H9 (cell line): ENCODE results near the gene IGFBP7. TPM values are rescaled to one million over a fixed set of nuclear protein-coding genes. Genes with fewer than 3 reads are reported as not detected.

Experiments used
- DNase-seq: peaks from one replicate; pipeline ENCODE4 v3.0.0-alpha.2; 2017
- H2AFZ ChIP-seq: one replicate; pipeline ENCODE4 v1.6.1; 2013; ENCODE audit warnings: mild to moderate bottlenecking, low read length, control low read depth, moderate library complexity
- H2AK5ac ChIP-seq: 2 replicates; pipeline ENCODE4 v1.6.1; 2013; ENCODE audit warnings: low read length, control low read depth, mixed read lengths; ENCODE audit not compliant: insufficient read length
- H2BK120ac ChIP-seq: one replicate; pipeline ENCODE4 v1.6.1; 2013; ENCODE audit warnings: low read depth, mild to moderate bottlenecking, low read length, control low read depth, inconsistent platforms; ENCODE audit not compliant: poor library complexity, severe bottlenecking
- H2BK12ac ChIP-seq: 2 replicates; pipeline ENCODE4 v1.6.1; 2013; ENCODE audit warnings: low read length, control low read depth, mixed read lengths, low read depth; ENCODE audit not compliant: insufficient read length
- H2BK15ac ChIP-seq: 2 replicates; pipeline ENCODE4 v1.6.1; 2013; ENCODE audit warnings: low read depth, low read length, control low read depth
- H2BK20ac ChIP-seq: one replicate; pipeline ENCODE4 v1.6.1; 2013; ENCODE audit warnings: low read depth, mild to moderate bottlenecking, low read length, control low read depth, inconsistent platforms; ENCODE audit not compliant: poor library complexity, severe bottlenecking
- H2BK5ac ChIP-seq: 2 replicates; pipeline ENCODE4 v1.6.1; 2013; ENCODE audit warnings: low read length, control low read depth, mixed read lengths; ENCODE audit not compliant: insufficient read length
- H3K14ac ChIP-seq: 2 replicates; pipeline ENCODE4 v1.6.1; 2013; ENCODE audit warnings: low read length, control low read depth; ENCODE audit not compliant: insufficient read depth
- H3K18ac ChIP-seq: 2 replicates; pipeline ENCODE4 v1.6.1; 2013; ENCODE audit warnings: low read depth, mild to moderate bottlenecking, mixed read lengths, low read length, control low read depth; ENCODE audit not compliant: insufficient read length
- H3K23ac ChIP-seq: 2 replicates; pipeline ENCODE4 v1.6.1; 2013; ENCODE audit warnings: low read length, control low read depth, mixed read lengths, low read depth; ENCODE audit not compliant: insufficient read length
- H3K23me2 ChIP-seq: 2 replicates; pipeline ENCODE4 v1.6.1; 2013; ENCODE audit warnings: low read depth, mild to moderate bottlenecking, mixed read lengths, low read length, control low read depth; ENCODE audit not compliant: insufficient read length, poor library complexity, severe bottlenecking
- H3K27ac ChIP-seq: 2 replicates; pipeline ENCODE4 v1.5.1; 2013; ENCODE audit warnings: low read length, control low read depth, mixed read lengths, low read depth; ENCODE audit not compliant: insufficient read length
- H3K27me3 ChIP-seq: 2 replicates; pipeline ENCODE4 v1.6.1; 2013; ENCODE audit warnings: low read length, control low read depth, inconsistent platforms; ENCODE audit not compliant: insufficient read depth
- H3K4ac ChIP-seq: 2 replicates; pipeline ENCODE4 v1.6.1; 2013; ENCODE audit warnings: low read depth, mild to moderate bottlenecking, control low read depth, inconsistent platforms, low read length, moderate library complexity
- H3K4me1 ChIP-seq: 2 replicates; pipeline ENCODE4 v1.6.1; 2013; ENCODE audit warnings: low read length, control low read depth, inconsistent platforms; ENCODE audit not compliant: insufficient read depth
- H3K4me2 ChIP-seq: 2 replicates; pipeline ENCODE4 v1.6.1; 2013; ENCODE audit warnings: low read length, control low read depth, mixed read lengths; ENCODE audit not compliant: insufficient read length, insufficient read depth
- H3K56ac ChIP-seq: 2 replicates; pipeline ENCODE4 v1.6.1; 2013; ENCODE audit warnings: low read depth, mild to moderate bottlenecking, mixed read lengths, low read length, control low read depth; ENCODE audit not compliant: insufficient read length
- H3K79me1 ChIP-seq: 2 replicates; pipeline ENCODE4 v1.6.1; 2013; ENCODE audit warnings: low read depth, mild to moderate bottlenecking, moderate library complexity, low read length, control low read depth, inconsistent platforms; ENCODE audit not compliant: insufficient read depth, poor library complexity, severe bottlenecking
- H3K79me2 ChIP-seq: 2 replicates; pipeline ENCODE4 v1.6.1; 2013; ENCODE audit warnings: low read length, control low read depth, inconsistent platforms; ENCODE audit not compliant: insufficient read depth
- H3K9ac ChIP-seq: 2 replicates; pipeline ENCODE4 v1.6.1; 2013; ENCODE audit warnings: low read length, control low read depth, mixed read lengths; ENCODE audit not compliant: insufficient read length; ENCODE audit errors: extremely low read depth
- H3K9me3 ChIP-seq: one replicate; pipeline ENCODE4 v1.6.1; 2013; ENCODE audit warnings: low read depth, low read length, inconsistent platforms; ENCODE audit not compliant: control insufficient read depth
- H3T11ph ChIP-seq: one replicate; pipeline ENCODE4 v1.6.1; 2013; ENCODE audit warnings: mild to moderate bottlenecking, low read length, control low read depth, inconsistent platforms
- H4K20me1 ChIP-seq: one replicate; pipeline ENCODE4 v1.6.1; 2013; ENCODE audit not compliant: control insufficient read depth, insufficient read length, insufficient read depth
- H4K5ac ChIP-seq: 2 replicates; pipeline ENCODE4 v1.6.1; 2013; ENCODE audit warnings: low read depth, mild to moderate bottlenecking, mixed read lengths, low read length, control low read depth; ENCODE audit not compliant: insufficient read length
- H4K8ac ChIP-seq: replicated peaks from 2 replicates; pipeline ENCODE4 v1.6.1; 2013; ENCODE audit warnings: low read length, control low read depth, mixed read lengths, low read depth; ENCODE audit not compliant: insufficient read length
- H4K91ac ChIP-seq: 2 replicates; pipeline ENCODE4 v1.6.1; 2013; ENCODE audit warnings: low read depth, mild to moderate bottlenecking, moderate library complexity, mixed read lengths, low read length, control low read depth; ENCODE audit not compliant: insufficient read length
- H3K27ac Mint-ChIP-seq, 3 experiments: 2 replicates in 2 of 3; 3 replicates in 1 of 3; pipeline ENCODE4 v1.8.0; 2020 to 2021; ENCODE audit warnings: mixed read lengths in 3 of 3, mild to moderate bottlenecking in 1 of 3, moderate library complexity in 1 of 3
- H3K27me3 Mint-ChIP-seq: 2 replicates; pipeline ENCODE4 v1.8.0; 2021; ENCODE audit warnings: low read depth, mild to moderate bottlenecking, moderate library complexity, mixed read lengths
- H3K36me3 Mint-ChIP-seq, 3 experiments: 2 replicates in 2 of 3; 3 replicates in 1 of 3; pipeline ENCODE4 v1.8.0; 2020 to 2021; ENCODE audit warnings: low read depth in 3 of 3, mixed read lengths in 3 of 3; ENCODE audit not compliant: insufficient read depth in 1 of 3
- H3K4me1 Mint-ChIP-seq, 2 experiments: 2 replicates each; pipeline ENCODE4 v1.8.0; 2020; ENCODE audit warnings: mixed read lengths in 2 of 2
- H3K4me3 Mint-ChIP-seq, 2 experiments: 2 replicates in 1 of 2; 3 replicates in 1 of 2; pipeline ENCODE4 v1.8.0; 2020 to 2021; ENCODE audit warnings: mild to moderate bottlenecking in 2 of 2, mixed read lengths in 2 of 2, moderate library complexity in 1 of 2
- H3K9me3 Mint-ChIP-seq, 2 experiments: 2 replicates in 1 of 2; 3 replicates in 1 of 2; pipeline ENCODE4 v1.8.0; 2020; ENCODE audit warnings: mild to moderate bottlenecking in 2 of 2, mixed read lengths in 2 of 2, moderate library complexity in 1 of 2
- WGBS: extraction: QIAGEN DNeasy Blood & Tissue Kit; methylation state at CpG from one replicate; pipeline ENCODE4 v1.1.7; 2013; ENCODE audit warnings: missing lambda C conversion rate, low lambda C conversion rate, mixed read lengths; ENCODE audit not compliant: insufficient read length; ENCODE audit errors: extremely low coverage; 5-methylcytosine and 5-hydroxymethylcytosine counted together
- total RNA-seq: library from RNA; stranded (reverse); gene quantifications from 2 replicates; pipeline ENCODE4 v1.2.1, GENCODE V29; 2021
- TF ChIP-seq, protein P1 (sequence below): fragments of 200-600 bp; sonication (generic); conservative IDR thresholded peaks from 3 replicates; pipeline ENCODE4 v1.8.0; 2021; ENCODE audit warnings: antibody characterized with exemption, mild to moderate bottlenecking

Gene IGFBP7
- total RNA-seq, 1 experiment from 2014 or later = 0.37 TPM

DNA sequence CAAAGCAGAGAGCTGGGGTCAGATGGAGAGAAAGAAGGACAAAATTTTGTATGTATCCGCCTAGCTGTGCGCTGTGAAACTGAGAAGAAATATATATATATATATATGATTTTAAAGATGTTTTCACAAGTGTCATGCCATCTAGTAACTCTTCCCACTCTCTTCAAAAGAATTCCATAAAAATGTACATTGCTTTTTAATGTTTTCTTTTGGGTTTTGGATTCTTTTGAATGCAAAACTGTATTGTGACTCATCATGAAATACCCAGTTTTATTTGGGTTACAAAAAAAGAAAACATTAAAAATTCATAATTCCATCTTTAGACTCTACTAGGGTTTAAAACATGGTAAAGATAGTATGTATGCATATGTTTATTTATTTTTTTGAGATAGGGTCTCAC lies 34.3 kb upstream of the IGFBP7 start:
- Histone ChIP-seq H2AK5ac (no peak overlapping the region), H3K27me3 (no peaks in the 10 kb centered on the region), H3K9me3 (no peaks in the 10 kb centered on the region), H4K20me1 (no peaks in the 10 kb centered on the region), H3K23me2 (no peaks in the 10 kb centered on the region), H2BK120ac (no peak overlapping the region), H3K56ac (no peak overlapping the region), H2BK15ac (no peak overlapping the region), H3T11ph (no peak overlapping the region), H3K4me1 (no peaks in the 10 kb centered on the region; the same call in 1 of the 2 replicates), H2AFZ (no peak overlapping the region), H3K9ac (no peak overlapping the region), H3K18ac (no peak overlapping the region), H4K8ac (no peak overlapping the region), H3K27ac (no peak overlapping the region), H4K91ac (no peak overlapping the region), H3K14ac (no peak overlapping the region), H2BK20ac (no peak overlapping the region), H2BK12ac (no peak overlapping the region), H3K4me2 (no peak overlapping the region), H3K79me1 (no peaks in the 10 kb centered on the region), H2BK5ac (no peak overlapping the region), H3K79me2 (no peaks in the 10 kb centered on the region), H3K4ac (no peak overlapping the region), H4K5ac (no peak overlapping the region), H3K23ac (no peak overlapping the region)
- Mint-ChIP-seq H3K4me3 (no peak overlapping the region), H3K9me3 (no peaks in the 10 kb centered on the region; a peak in 1 of 5 replicates), H3K4me1 (no peaks in the 10 kb centered on the region), H3K36me3 (no peaks in the 10 kb centered on the region; a peak in 1 of 7 replicates), H3K27ac (no peak overlapping the region), H3K27me3 (peaks cover 39% of the 10 kb centered on the region)
- no peak for DNase-seq
- TF ChIP-seq, protein P1, sequence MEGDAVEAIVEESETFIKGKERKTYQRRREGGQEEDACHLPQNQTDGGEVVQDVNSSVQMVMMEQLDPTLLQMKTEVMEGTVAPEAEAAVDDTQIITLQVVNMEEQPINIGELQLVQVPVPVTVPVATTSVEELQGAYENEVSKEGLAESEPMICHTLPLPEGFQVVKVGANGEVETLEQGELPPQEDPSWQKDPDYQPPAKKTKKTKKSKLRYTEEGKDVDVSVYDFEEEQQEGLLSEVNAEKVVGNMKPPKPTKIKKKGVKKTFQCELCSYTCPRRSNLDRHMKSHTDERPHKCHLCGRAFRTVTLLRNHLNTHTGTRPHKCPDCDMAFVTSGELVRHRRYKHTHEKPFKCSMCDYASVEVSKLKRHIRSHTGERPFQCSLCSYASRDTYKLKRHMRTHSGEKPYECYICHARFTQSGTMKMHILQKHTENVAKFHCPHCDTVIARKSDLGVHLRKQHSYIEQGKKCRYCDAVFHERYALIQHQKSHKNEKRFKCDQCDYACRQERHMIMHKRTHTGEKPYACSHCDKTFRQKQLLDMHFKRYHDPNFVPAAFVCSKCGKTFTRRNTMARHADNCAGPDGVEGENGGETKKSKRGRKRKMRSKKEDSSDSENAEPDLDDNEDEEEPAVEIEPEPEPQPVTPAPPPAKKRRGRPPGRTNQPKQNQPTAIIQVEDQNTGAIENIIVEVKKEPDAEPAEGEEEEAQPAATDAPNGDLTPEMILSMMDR = no peak
- WGBS = no CpG with 5 or more reads among the region's 2 CpGs
